GM23338 (cell line): ENCODE data around the gene OOEP. TPM values are rescaled to one million over a fixed set of nuclear protein-coding genes. Genes with fewer than 3 reads are reported as not detected.

Source experiments
- ATAC-seq: fragments of 200-7000 bp; cut with Tn5 transposase; 3 replicates; pipeline ENCODE4 v1.9.1; 2020
- DNase-seq: peaks from one replicate; pipeline ENCODE4 v3.0.0-alpha.2; 2015; ENCODE audit warnings: low spot score
- H2AFZ ChIP-seq: fragments of 200-600 bp; sonication (generic); 2 replicates; pipeline ENCODE4 v1.8.0; 2016; ENCODE audit warnings: antibody characterized with exemption, mild to moderate bottlenecking, moderate library complexity
- H3F3A ChIP-seq: fragments of 200-600 bp; sonication (generic); replicated peaks from 2 replicates; pipeline ENCODE4 v1.8.0; 2017; ENCODE audit warnings: antibody characterized with exemption, mixed run types, low read depth
- H3K27ac ChIP-seq: fragments of 200-600 bp; sonication (generic); 2 replicates; pipeline ENCODE4 v1.6.1; 2016; ENCODE audit warnings: low read depth
- H3K27me3 ChIP-seq: fragments of 200-600 bp; sonication (generic); 2 replicates; pipeline ENCODE4 v1.8.0; 2016; ENCODE audit warnings: mild to moderate bottlenecking, mixed run types, moderate library complexity; ENCODE audit not compliant: insufficient read depth
- H3K36me3 ChIP-seq: fragments of 200-600 bp; sonication (generic); 2 replicates; pipeline ENCODE4 v1.8.0; 2016; ENCODE audit warnings: mild to moderate bottlenecking; ENCODE audit not compliant: insufficient read depth
- H3K4me1 ChIP-seq: fragments of 200-600 bp; sonication (generic); 2 replicates; pipeline ENCODE4 v1.8.0; 2016; ENCODE audit warnings: mild to moderate bottlenecking, moderate library complexity; ENCODE audit not compliant: insufficient read depth
- H3K4me2 ChIP-seq: fragments of 200-600 bp; sonication (generic); 2 replicates; pipeline ENCODE4 v1.7.1; 2017; ENCODE audit warnings: mixed run types
- H3K4me3 ChIP-seq: fragments of 200-600 bp; sonication (generic); 2 replicates; pipeline ENCODE4 v1.6.1; 2016; ENCODE audit warnings: mixed run types
- H3K79me2 ChIP-seq: fragments of 200-600 bp; sonication (generic); replicated peaks from 2 replicates; pipeline ENCODE4 v1.8.0; 2017; ENCODE audit warnings: mild to moderate bottlenecking; ENCODE audit not compliant: insufficient read depth
- H3K9me2 ChIP-seq: fragments of 200-600 bp; sonication (generic); 2 replicates; pipeline ENCODE4 v1.8.0; 2017; ENCODE audit not compliant: insufficient read depth
- H4K20me1 ChIP-seq: fragments of 200-600 bp; sonication (generic); replicated peaks from 2 replicates; pipeline ENCODE4 v1.8.0; 2017; ENCODE audit warnings: mild to moderate bottlenecking; ENCODE audit not compliant: insufficient read depth
- H3K27ac Mint-ChIP-seq: 2 replicates; pipeline ENCODE4 v1.8.0; 2020; ENCODE audit warnings: inconsistent platforms, mild to moderate bottlenecking, moderate library complexity, mixed read lengths
- H3K27me3 Mint-ChIP-seq: 3 replicates; pipeline ENCODE4 v1.8.0; 2022; ENCODE audit warnings: low read depth, mild to moderate bottlenecking, moderate library complexity, mixed read lengths, inconsistent platforms; ENCODE audit not compliant: insufficient read depth, poor library complexity
- H3K36me3 Mint-ChIP-seq: 3 replicates; pipeline ENCODE4 v1.8.0; 2021; ENCODE audit warnings: low read depth, mild to moderate bottlenecking, inconsistent platforms, moderate library complexity, mixed read lengths
- H3K4me1 Mint-ChIP-seq: 3 replicates; pipeline ENCODE4 v1.8.0; 2020; ENCODE audit warnings: mild to moderate bottlenecking, inconsistent platforms, mixed read lengths
- H3K4me3 Mint-ChIP-seq: 3 replicates; pipeline ENCODE4 v1.8.0; 2021; ENCODE audit warnings: moderate library complexity, mild to moderate bottlenecking, inconsistent platforms, mixed read lengths
- H3K9me3 Mint-ChIP-seq: 3 replicates; pipeline ENCODE4 v1.8.0; 2020; ENCODE audit warnings: moderate library complexity, mild to moderate bottlenecking, inconsistent platforms, mixed read lengths
- CREB1 ChIP-seq: fragments of 250-450 bp; sonication (Bioruptor Pico); IDR thresholded peaks from 2 replicates; pipeline ENCODE4 v1.5.0; 2020; ENCODE audit warnings: low read depth, mild to moderate bottlenecking, moderate library complexity
- ETS1 ChIP-seq: IDR thresholded peaks from 2 replicates; pipeline ENCODE4 v1.6.1; 2016; ENCODE audit warnings: antibody characterized with exemption
- EZH2 ChIP-seq: fragments of 200-600 bp; sonication (generic); IDR thresholded peaks from one replicate; pipeline ENCODE4 v1.8.0; 2017; ENCODE audit warnings: antibody characterized with exemption, mild to moderate bottlenecking, low read depth; ENCODE audit not compliant: unreplicated experiment
- EZH2phosphoT487 ChIP-seq: fragments of 200-600 bp; sonication (generic); IDR thresholded peaks from one replicate; pipeline ENCODE4 v1.8.1; 2018; ENCODE audit warnings: antibody characterized with exemption; ENCODE audit not compliant: unreplicated experiment
- JUNB ChIP-seq: IDR thresholded peaks from one replicate; pipeline ENCODE4 v1.6.1; 2016; ENCODE audit warnings: antibody characterized with exemption; ENCODE audit not compliant: unreplicated experiment
- NANOG ChIP-seq: IDR thresholded peaks from 2 replicates; pipeline ENCODE4 v1.6.1; 2016; ENCODE audit warnings: antibody characterized with exemption, borderline replicate concordance
- POLR2AphosphoS5 ChIP-seq: IDR thresholded peaks from 2 replicates; pipeline ENCODE4 v1.6.1; 2016; ENCODE audit warnings: antibody characterized with exemption, low read depth
- STAT1 ChIP-seq: IDR thresholded peaks from one replicate; pipeline ENCODE4 v1.6.1; 2016; ENCODE audit warnings: antibody characterized with exemption; ENCODE audit not compliant: unreplicated experiment
- ZNF114 ChIP-seq: fragments of 250-450 bp; sonication (Bioruptor Pico); IDR thresholded peaks from 2 replicates; pipeline ENCODE4 v1.5.0; 2020; ENCODE audit warnings: mild to moderate bottlenecking, moderate library complexity
- ZNF331 ChIP-seq: fragments of 250-450 bp; sonication (Bioruptor Pico); IDR thresholded peaks from 2 replicates; pipeline ENCODE4 v1.5.0; 2020; ENCODE audit warnings: low read depth, mild to moderate bottlenecking, moderate library complexity
- polyA plus RNA-seq: library from polyadenylated mRNA; unstranded; fragments of >200 nt; fragmentation: Nextera tagmentation; extraction: Ambion mirVana; gene quantifications from 2 replicates; pipeline ENCODE4 v1.2.1, GENCODE V29; 2016
- total RNA-seq: library from RNA; depleted of rRNA; stranded (reverse); fragments of >200 nt; shearing (Covaris generic); gene quantifications from 2 replicates; pipeline ENCODE4 v1.2.3, GENCODE V29; 2014
- TF ChIP-seq, protein P1 (sequence below), 2 experiments: fragments of 200-600 bp in 1 of 2; sonication (generic) in 1 of 2; conservative IDR thresholded peaks; 2 replicates each; pipeline versions ENCODE4 v1.5.1 to v1.6.1; 2016 to 2017; ENCODE audit warnings: antibody characterized with exemption in 2 of 2, low read depth in 2 of 2, mild to moderate bottlenecking in 2 of 2, moderate library complexity in 1 of 2
- TF ChIP-seq, protein P2 (sequence below): fragments of 250-450 bp; sonication (Bioruptor Pico); IDR thresholded peaks from 2 replicates; pipeline ENCODE4 v1.5.0; 2020; ENCODE audit warnings: mild to moderate bottlenecking, moderate library complexity
- TF ChIP-seq, protein P3 (sequence below): IDR thresholded peaks from one replicate; pipeline ENCODE4 v1.6.1; 2018; ENCODE audit warnings: antibody characterized with exemption; ENCODE audit not compliant: unreplicated experiment

The OOEP gene
- total and polyA plus RNA-seq, 2 experiments from 2014 or later: 0.73 TPM; not detected in 1

DNA sequence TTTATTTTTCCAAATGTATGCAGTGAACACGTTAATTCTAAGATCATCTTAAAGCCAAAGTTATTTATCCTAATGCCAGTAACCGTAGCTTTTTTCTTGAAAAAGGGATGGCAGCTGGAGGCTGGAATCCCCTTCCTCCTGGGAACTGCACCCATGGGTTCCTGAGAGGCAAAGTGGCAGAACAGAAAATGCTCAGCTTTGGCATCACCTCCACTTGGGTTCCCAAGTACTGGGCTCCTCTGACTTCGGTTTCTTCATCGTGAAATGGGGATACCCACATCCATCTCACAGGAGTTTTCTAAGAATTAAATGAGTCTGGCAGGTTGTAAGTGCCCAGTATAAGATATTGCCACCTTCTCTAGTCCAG, 18.7 kb upstream of the OOEP start:
- H3K4me3 Mint-ChIP-seq: peak overlapping the region; percentile 79
- Histone ChIP-seq H3K36me3 (no peaks in the 10 kb centered on the region), H3K9me2 (no peaks in the 10 kb centered on the region), H3K4me3 (peak overlapping the region; percentile 53), H3K27me3 (peaks cover 4% of the 10 kb centered on the region; the same call in 1 of the 2 replicates), H3K4me1 (peaks cover 8% of the 10 kb centered on the region), H4K20me1 (no peaks in the 10 kb centered on the region), H3K27ac (no peak overlapping the region), H3K79me2 (no peaks in the 10 kb centered on the region), H2AFZ (no peak overlapping the region), H3F3A (0 out of 2 replicates have a peak, but pooled peaks cover 4% of the 10 kb centered on the region), H3K4me2 (peak overlapping the region; percentile 79)
- H3K4me1 Mint-ChIP-seq: peaks cover 10% of the 10 kb centered on the region; the same call in 2 of the 3 replicates
- no peak overlapping the region for H3K27ac Mint-ChIP-seq
- no peaks in the 10 kb centered on the region for H3K9me3 Mint-ChIP-seq
- no peaks in the 10 kb centered on the region for H3K36me3 Mint-ChIP-seq
- H3K27me3 Mint-ChIP-seq: peaks cover 2% of the 10 kb centered on the region
- DNase-seq (no peak), ATAC-seq (peak; percentile 15)
- TF ChIP-seq EZH2phosphoT487 (no peak), NANOG (no peak), ZNF331 (CRISPR knock-in tag) (no peak), CREB1 (CRISPR knock-in tag) (no peak), ZNF114 (no peak), POLR2AphosphoS5 (no peak), ETS1 (no peak), JUNB (no peak), STAT1 (no peak), EZH2 (no peak)
- TF ChIP-seq, protein P1, sequence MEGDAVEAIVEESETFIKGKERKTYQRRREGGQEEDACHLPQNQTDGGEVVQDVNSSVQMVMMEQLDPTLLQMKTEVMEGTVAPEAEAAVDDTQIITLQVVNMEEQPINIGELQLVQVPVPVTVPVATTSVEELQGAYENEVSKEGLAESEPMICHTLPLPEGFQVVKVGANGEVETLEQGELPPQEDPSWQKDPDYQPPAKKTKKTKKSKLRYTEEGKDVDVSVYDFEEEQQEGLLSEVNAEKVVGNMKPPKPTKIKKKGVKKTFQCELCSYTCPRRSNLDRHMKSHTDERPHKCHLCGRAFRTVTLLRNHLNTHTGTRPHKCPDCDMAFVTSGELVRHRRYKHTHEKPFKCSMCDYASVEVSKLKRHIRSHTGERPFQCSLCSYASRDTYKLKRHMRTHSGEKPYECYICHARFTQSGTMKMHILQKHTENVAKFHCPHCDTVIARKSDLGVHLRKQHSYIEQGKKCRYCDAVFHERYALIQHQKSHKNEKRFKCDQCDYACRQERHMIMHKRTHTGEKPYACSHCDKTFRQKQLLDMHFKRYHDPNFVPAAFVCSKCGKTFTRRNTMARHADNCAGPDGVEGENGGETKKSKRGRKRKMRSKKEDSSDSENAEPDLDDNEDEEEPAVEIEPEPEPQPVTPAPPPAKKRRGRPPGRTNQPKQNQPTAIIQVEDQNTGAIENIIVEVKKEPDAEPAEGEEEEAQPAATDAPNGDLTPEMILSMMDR (conservative IDR thresholded peaks at IDR 0.05; ENCODE audit: low read depth in 2 of 2): no peak
- TF ChIP-seq, protein P2, sequence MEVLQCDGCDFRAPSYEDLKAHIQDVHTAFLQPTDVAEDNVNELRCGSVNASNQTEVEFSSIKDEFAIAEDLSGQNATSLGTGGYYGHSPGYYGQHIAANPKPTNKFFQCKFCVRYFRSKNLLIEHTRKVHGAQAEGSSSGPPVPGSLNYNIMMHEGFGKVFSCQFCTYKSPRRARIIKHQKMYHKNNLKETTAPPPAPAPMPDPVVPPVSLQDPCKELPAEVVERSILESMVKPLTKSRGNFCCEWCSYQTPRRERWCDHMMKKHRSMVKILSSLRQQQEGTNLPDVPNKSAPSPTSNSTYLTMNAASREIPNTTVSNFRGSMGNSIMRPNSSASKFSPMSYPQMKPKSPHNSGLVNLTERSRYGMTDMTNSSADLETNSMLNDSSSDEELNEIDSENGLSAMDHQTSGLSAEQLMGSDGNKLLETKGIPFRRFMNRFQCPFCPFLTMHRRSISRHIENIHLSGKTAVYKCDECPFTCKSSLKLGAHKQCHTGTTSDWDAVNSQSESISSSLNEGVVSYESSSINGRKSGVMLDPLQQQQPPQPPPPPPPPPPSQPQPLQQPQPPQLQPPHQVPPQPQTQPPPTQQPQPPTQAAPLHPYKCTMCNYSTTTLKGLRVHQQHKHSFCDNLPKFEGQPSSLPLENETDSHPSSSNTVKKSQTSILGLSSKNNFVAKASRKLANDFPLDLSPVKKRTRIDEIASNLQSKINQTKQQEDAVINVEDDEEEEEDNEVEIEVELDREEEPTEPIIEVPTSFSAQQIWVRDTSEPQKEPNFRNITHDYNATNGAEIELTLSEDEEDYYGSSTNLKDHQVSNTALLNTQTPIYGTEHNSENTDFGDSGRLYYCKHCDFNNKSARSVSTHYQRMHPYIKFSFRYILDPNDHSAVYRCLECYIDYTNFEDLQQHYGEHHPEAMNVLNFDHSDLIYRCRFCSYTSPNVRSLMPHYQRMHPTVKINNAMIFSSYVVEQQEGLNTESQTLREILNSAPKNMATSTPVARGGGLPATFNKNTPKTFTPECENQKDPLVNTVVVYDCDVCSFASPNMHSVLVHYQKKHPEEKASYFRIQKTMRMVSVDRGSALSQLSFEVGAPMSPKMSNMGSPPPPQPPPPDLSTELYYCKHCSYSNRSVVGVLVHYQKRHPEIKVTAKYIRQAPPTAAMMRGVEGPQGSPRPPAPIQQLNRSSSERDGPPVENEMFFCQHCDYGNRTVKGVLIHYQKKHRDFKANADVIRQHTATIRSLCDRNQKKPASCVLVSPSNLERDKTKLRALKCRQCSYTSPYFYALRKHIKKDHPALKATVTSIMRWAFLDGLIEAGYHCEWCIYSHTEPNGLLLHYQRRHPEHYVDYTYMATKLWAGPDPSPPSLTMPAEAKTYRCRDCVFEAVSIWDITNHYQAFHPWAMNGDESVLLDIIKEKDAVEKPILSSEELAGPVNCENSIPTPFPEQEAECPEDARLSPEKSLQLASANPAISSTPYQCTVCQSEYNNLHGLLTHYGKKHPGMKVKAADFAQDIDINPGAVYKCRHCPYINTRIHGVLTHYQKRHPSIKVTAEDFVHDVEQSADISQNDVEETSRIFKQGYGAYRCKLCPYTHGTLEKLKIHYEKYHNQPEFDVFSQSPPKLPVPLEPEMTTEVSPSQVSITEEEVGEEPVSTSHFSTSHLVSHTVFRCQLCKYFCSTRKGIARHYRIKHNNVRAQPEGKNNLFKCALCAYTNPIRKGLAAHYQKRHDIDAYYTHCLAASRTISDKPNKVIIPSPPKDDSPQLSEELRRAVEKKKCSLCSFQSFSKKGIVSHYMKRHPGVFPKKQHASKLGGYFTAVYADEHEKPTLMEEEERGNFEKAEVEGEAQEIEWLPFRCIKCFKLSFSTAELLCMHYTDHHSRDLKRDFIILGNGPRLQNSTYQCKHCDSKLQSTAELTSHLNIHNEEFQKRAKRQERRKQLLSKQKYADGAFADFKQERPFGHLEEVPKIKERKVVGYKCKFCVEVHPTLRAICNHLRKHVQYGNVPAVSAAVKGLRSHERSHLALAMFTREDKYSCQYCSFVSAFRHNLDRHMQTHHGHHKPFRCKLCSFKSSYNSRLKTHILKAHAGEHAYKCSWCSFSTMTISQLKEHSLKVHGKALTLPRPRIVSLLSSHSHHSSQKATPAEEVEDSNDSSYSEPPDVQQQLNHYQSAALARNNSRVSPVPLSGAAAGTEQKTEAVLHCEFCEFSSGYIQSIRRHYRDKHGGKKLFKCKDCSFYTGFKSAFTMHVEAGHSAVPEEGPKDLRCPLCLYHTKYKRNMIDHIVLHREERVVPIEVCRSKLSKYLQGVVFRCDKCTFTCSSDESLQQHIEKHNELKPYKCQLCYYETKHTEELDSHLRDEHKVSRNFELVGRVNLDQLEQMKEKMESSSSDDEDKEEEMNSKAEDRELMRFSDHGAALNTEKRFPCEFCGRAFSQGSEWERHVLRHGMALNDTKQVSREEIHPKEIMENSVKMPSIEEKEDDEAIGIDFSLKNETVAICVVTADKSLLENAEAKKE (CRISPR knock-in tag): no peak
- TF ChIP-seq, protein P3, sequence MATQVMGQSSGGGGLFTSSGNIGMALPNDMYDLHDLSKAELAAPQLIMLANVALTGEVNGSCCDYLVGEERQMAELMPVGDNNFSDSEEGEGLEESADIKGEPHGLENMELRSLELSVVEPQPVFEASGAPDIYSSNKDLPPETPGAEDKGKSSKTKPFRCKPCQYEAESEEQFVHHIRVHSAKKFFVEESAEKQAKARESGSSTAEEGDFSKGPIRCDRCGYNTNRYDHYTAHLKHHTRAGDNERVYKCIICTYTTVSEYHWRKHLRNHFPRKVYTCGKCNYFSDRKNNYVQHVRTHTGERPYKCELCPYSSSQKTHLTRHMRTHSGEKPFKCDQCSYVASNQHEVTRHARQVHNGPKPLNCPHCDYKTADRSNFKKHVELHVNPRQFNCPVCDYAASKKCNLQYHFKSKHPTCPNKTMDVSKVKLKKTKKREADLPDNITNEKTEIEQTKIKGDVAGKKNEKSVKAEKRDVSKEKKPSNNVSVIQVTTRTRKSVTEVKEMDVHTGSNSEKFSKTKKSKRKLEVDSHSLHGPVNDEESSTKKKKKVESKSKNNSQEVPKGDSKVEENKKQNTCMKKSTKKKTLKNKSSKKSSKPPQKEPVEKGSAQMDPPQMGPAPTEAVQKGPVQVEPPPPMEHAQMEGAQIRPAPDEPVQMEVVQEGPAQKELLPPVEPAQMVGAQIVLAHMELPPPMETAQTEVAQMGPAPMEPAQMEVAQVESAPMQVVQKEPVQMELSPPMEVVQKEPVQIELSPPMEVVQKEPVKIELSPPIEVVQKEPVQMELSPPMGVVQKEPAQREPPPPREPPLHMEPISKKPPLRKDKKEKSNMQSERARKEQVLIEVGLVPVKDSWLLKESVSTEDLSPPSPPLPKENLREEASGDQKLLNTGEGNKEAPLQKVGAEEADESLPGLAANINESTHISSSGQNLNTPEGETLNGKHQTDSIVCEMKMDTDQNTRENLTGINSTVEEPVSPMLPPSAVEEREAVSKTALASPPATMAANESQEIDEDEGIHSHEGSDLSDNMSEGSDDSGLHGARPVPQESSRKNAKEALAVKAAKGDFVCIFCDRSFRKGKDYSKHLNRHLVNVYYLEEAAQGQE: no peak
